Smooth muscle cell (in vitro differentiated cells): ENCODE results near the gene CACNB2. TPM values are rescaled to one million over a fixed set of nuclear protein-coding genes. Genes with fewer than 3 reads are reported as not detected.

ENCODE experiments used
- DNase-seq: peaks from one replicate; lab custom pipeline; 2025; ENCODE audit not compliant: unreplicated experiment; lab: John Stamatoyannopoulos, UW
- H2AFZ ChIP-seq: fragments of 200-600 bp; sonication (generic); 2 replicates; pipeline ENCODE4 v1.6.0; 2016; ENCODE audit warnings: antibody characterized with exemption, low read depth, mild to moderate bottlenecking
- H3F3A ChIP-seq: fragments of 200-600 bp; sonication (generic); 2 replicates; pipeline ENCODE4 v1.6.0; 2017; ENCODE audit warnings: antibody characterized with exemption, low read depth
- H3K27ac ChIP-seq: fragments of 200-600 bp; sonication (generic); 2 replicates; pipeline ENCODE4 v1.5.1; 2016; ENCODE audit warnings: low read depth, mild to moderate bottlenecking
- H3K27me3 ChIP-seq: fragments of 200-600 bp; sonication (generic); 2 replicates; pipeline ENCODE4 v1.6.1; 2016; ENCODE audit warnings: low read depth, mild to moderate bottlenecking
- H3K36me3 ChIP-seq: fragments of 200-600 bp; sonication (generic); 2 replicates; pipeline ENCODE4 v1.5.1; 2016; ENCODE audit warnings: low read depth
- H3K4me1 ChIP-seq: fragments of 200-600 bp; sonication (generic); 2 replicates; pipeline ENCODE4 v1.5.1; 2016; ENCODE audit warnings: low read depth
- H3K4me2 ChIP-seq: fragments of 200-600 bp; sonication (generic); 2 replicates; pipeline ENCODE4 v1.6.0; 2016; ENCODE audit warnings: mild to moderate bottlenecking
- H3K4me3 ChIP-seq: fragments of 200-600 bp; sonication (generic); 2 replicates; pipeline ENCODE4 v1.5.1; 2016; ENCODE audit warnings: mild to moderate bottlenecking
- H3K79me2 ChIP-seq: fragments of 200-600 bp; sonication (generic); 2 replicates; pipeline ENCODE4 v1.6.0; 2016; ENCODE audit warnings: low read depth, mild to moderate bottlenecking
- H3K9ac ChIP-seq: fragments of 200-600 bp; sonication (generic); 2 replicates; pipeline ENCODE4 v1.6.0; 2016; ENCODE audit warnings: low read depth
- H3K9me3 ChIP-seq: fragments of 200-600 bp; sonication (generic); replicated peaks from 2 replicates; pipeline ENCODE4 v1.5.1; 2016; ENCODE audit warnings: low read depth
- H4K20me1 ChIP-seq: fragments of 200-600 bp; sonication (generic); 2 replicates; pipeline ENCODE4 v1.6.0; 2016; ENCODE audit warnings: low read depth
- CTCF ChIP-seq: fragments of 200-600 bp; sonication (generic); IDR thresholded peaks from 2 replicates; pipeline ENCODE4 v1.5.1; 2017; ENCODE audit warnings: borderline replicate concordance, mild to moderate bottlenecking, antibody characterized with exemption; ENCODE audit not compliant: insufficient read depth, poor library complexity, severe bottlenecking
- WGBS: methylation state at CpG from one replicate; pipeline ENCODE4 v1.1.7; 2016; ENCODE audit warnings: low lambda C conversion rate; 5-methylcytosine and 5-hydroxymethylcytosine counted together
- polyA plus RNA-seq: library from polyadenylated mRNA; unstranded; fragments of >200 nt; fragmentation: Nextera tagmentation; extraction: Ambion mirVana; gene quantifications from 2 replicates; pipeline ENCODE4 v1.2.1, GENCODE V29; 2016
- total RNA-seq: library from RNA; depleted of rRNA; stranded (reverse); fragments of >200 nt; gene quantifications from 2 replicates; pipeline ENCODE4 v1.2.3, GENCODE V29; 2014

Gene CACNB2
- total and polyA plus RNA-seq, 2 experiments from 2014 or later: 0.04 to 1.1 TPM

DNA sequence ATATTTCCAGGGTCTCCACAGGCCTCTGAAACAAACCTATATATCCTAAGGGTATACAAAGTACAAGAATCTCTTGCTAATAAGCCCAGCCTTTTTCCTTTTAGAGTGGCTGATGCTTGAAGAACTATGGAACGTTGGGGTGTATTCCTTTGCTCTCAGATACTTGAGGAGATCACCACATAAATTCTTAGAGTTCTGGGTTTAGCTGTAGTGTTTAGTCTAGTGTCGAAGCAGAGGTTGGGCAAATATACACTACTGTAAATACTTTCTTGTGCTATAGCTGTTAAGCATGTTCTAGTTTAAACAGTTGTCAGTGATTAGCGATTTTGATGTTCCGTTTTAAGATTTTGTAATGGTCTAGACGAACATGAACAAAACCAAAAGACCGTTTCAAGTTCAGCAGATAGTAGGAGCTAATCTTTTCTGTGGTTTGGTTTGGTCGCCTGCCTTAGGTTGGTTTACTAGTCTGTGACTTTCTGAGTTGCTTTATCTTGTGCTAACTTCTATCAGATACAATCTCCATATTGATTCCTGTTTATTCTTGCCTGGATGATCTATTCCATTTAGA lies 281.6 kb downstream of the CACNB2 start:
- Histone ChIP-seq H3K36me3 (no peaks in the 10 kb centered on the region), H3K9me3 (no peaks in the 10 kb centered on the region), H2AFZ (peak overlapping the region; percentile 72), H3K4me2 (peak overlapping the region; percentile 40), H4K20me1 (no peaks in the 10 kb centered on the region), H3K9ac (no peak overlapping the region), H3K27me3 (no peaks in the 10 kb centered on the region), H3K27ac (no peak overlapping the region), H3F3A (no peaks in the 10 kb centered on the region), H3K4me1 (no peaks in the 10 kb centered on the region), H3K79me2 (no peaks in the 10 kb centered on the region), H3K4me3 (no peak overlapping the region)
- 59% methylated on average over 7 of the region's 7 CpGs for WGBS
- no peak for DNase-seq
- TF ChIP-seq CTCF: no peak

DNA sequence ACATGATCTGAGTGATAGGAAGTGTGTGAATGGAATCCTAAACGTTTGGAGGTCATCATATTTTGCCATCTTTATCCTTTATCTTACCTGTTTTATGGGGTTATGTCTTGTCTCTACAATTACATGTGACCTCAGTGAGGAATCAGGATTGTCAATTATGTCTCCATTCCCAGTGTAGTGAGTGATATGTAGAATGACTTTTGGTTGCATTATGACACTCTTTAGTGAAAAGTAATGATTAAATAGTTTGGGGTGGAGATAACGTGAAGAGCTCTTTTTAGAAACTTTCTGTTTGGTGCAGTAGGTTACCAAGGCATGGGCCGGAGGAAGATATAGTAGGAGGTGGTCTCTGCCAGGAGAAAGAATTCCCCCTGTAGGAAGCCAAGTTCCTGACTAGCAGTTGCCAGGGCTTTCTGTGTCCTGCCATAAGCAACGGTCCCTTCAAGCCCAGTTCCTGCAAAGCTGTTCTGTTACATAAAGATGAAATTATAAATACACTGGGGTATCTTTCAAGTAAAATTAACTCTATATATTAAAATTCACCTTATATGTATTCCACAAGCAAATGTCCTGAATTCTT lies 282.9 kb downstream of the CACNB2 start:
- no peak for TF ChIP-seq CTCF
- Histone ChIP-seq H3K27me3 (no peaks in the 10 kb centered on the region), H3K9ac (no peak overlapping the region), H3K4me2 (no peak overlapping the region), H3K27ac (no peak overlapping the region), H2AFZ (no peak overlapping the region), H3K36me3 (no peaks in the 10 kb centered on the region), H3K9me3 (no peaks in the 10 kb centered on the region), H3K4me1 (no peaks in the 10 kb centered on the region), H3K4me3 (no peak overlapping the region), H3K79me2 (no peaks in the 10 kb centered on the region), H4K20me1 (no peaks in the 10 kb centered on the region), H3F3A (no peaks in the 10 kb centered on the region)
- DNase-seq: no peak
- 72% methylated on average over 4 of the region's 4 CpGs for WGBS

DNA sequence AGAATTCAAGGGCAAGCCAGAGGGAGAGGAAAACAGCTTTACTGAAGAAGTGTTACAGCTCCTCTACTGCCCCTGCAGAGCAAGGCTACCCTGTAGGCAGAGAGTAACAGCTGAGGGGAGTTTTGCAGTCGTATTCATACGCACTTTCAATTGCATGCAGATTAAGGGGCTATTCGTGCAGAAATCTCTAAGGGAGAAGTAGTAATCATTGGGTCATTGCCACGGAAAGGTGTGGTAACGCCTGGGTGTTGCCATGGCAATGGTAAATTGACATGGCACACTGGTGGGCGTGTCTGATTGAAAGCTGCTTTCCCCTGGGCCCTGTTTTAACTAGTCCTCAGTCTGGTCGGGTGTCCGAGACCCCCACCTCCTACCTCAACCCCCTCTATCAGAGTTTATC lies 284.0 kb downstream of the CACNB2 start:
- H3K79me2 ChIP-seq: no peaks in the 10 kb centered on the region
- no peaks in the 10 kb centered on the region for H3F3A ChIP-seq
- no peak overlapping the region for H3K27ac ChIP-seq
- H3K27me3 ChIP-seq: no peaks in the 10 kb centered on the region
- WGBS: 53% methylated on average over 8 of the region's 8 CpGs
- no peak overlapping the region for H3K4me3 ChIP-seq
- H3K9ac ChIP-seq: no peak overlapping the region
- no peak for TF ChIP-seq CTCF
- H3K9me3 ChIP-seq: no peaks in the 10 kb centered on the region
- DNase-seq: no peak
- no peaks in the 10 kb centered on the region for H3K4me1 ChIP-seq
- no peaks in the 10 kb centered on the region for H3K36me3 ChIP-seq
- no peak overlapping the region for H3K4me2 ChIP-seq
- no peak overlapping the region for H2AFZ ChIP-seq
- H4K20me1 ChIP-seq: no peaks in the 10 kb centered on the region

GRCh38 chr10:18429335-18429734 lies 289.1 kb downstream of the CACNB2 start:
- H3K79me2 ChIP-seq: no peaks in the 10 kb centered on the region
- H3K27ac ChIP-seq: no peak overlapping the region
- DNase-seq: no peak
- no peaks in the 10 kb centered on the region for H3F3A ChIP-seq
- H3K4me3 ChIP-seq: no peak overlapping the region
- no peak overlapping the region for H2AFZ ChIP-seq
- WGBS: 78% methylated on average over 3 of the region's 3 CpGs
- no peaks in the 10 kb centered on the region for H3K4me1 ChIP-seq
- H3K9ac ChIP-seq: no peak overlapping the region
- no peaks in the 10 kb centered on the region for H3K36me3 ChIP-seq
- no peaks in the 10 kb centered on the region for H3K9me3 ChIP-seq
- no peaks in the 10 kb centered on the region for H3K27me3 ChIP-seq
- H3K4me2 ChIP-seq: no peak overlapping the region
- H4K20me1 ChIP-seq: no peaks in the 10 kb centered on the region
- no peak for TF ChIP-seq CTCF
